CD14-positive monocyte (primary cell): ENCODE data around the gene PINK1. TPM values are rescaled to one million over a fixed set of nuclear protein-coding genes. Genes with fewer than 3 reads are reported as not detected.

Experiments
- DNase-seq, 3 donors: peaks; one replicate each; pipeline ENCODE4 v3.0.0-alpha.2; 2011 to 2022
- H2AFZ ChIP-seq: 2 replicates; pipeline ENCODE4 v1.6.0; 2012; ENCODE audit warnings: mild to moderate bottlenecking, low read depth, low read length, inconsistent platforms; ENCODE audit not compliant: insufficient read depth, poor library complexity, severe bottlenecking
- H3K27ac ChIP-seq, 2 donors: 1 replicate in 1 of 2; 2 replicates in 1 of 2; pipeline ENCODE4 v1.5.1; 2012 to 2013; ENCODE audit warnings: low read length in 2 of 2, control low read depth in 1 of 2, inconsistent platforms in 1 of 2, low read depth in 1 of 2, mild to moderate bottlenecking in 1 of 2
- H3K27me3 ChIP-seq, 2 donors: one replicate each; pipeline versions ENCODE4 v1.6.0 to v1.6.1; 2011 to 2013; ENCODE audit warnings: low read length in 2 of 2; ENCODE audit not compliant: control insufficient read depth in 2 of 2, insufficient read depth in 2 of 2
- H3K36me3 ChIP-seq, 2 donors: replicated peaks in 1 of 2; 1 replicate in 1 of 2; 2 replicates in 1 of 2; pipeline versions ENCODE4 v1.5.1 to v1.6.1; 2012 to 2013; ENCODE audit warnings: low read length in 2 of 2, control low read depth in 1 of 2, inconsistent platforms in 1 of 2, mild to moderate bottlenecking in 1 of 2; ENCODE audit not compliant: insufficient read depth in 2 of 2, control insufficient read depth in 1 of 2
- H3K4me1 ChIP-seq, 2 donors: 1 replicate in 1 of 2; 2 replicates in 1 of 2; pipeline versions ENCODE4 v1.5.1 to v1.6.1; 2012 to 2013; ENCODE audit warnings: low read length in 2 of 2, control low read depth in 1 of 2, inconsistent platforms in 1 of 2, mild to moderate bottlenecking in 1 of 2, moderate library complexity in 1 of 2; ENCODE audit not compliant: insufficient read depth in 2 of 2, control insufficient read depth in 1 of 2
- H3K4me2 ChIP-seq: replicated peaks from 2 replicates; pipeline ENCODE3; 2012; ENCODE audit warnings: low read length, moderate library complexity, mild to moderate bottlenecking; ENCODE audit not compliant: poor library complexity, severe bottlenecking; ENCODE audit errors: extremely low read depth
- H3K4me3 ChIP-seq, 3 experiments: fragments of 200-600 bp in 1 of 3; sonication (generic) in 1 of 3; replicated peaks in 1 of 3; 1 replicate in 2 of 3; 2 replicates in 1 of 3; pipeline ENCODE4 v1.5.1; 2011 to 2013; ENCODE audit warnings: low read length in 3 of 3, mild to moderate bottlenecking in 3 of 3, control low read depth in 2 of 3, low read depth in 2 of 3, inconsistent platforms in 1 of 3, moderate library complexity in 1 of 3
- H3K79me2 ChIP-seq: 2 replicates; pipeline ENCODE4 v1.6.0; 2012; ENCODE audit warnings: mild to moderate bottlenecking, control low read depth, inconsistent platforms, low read length, moderate library complexity; ENCODE audit not compliant: insufficient read depth
- H3K9ac ChIP-seq: 2 replicates; pipeline ENCODE4 v1.6.0; 2017; ENCODE audit warnings: low read length, mild to moderate bottlenecking; ENCODE audit not compliant: insufficient read depth, poor library complexity, severe bottlenecking
- H3K9me3 ChIP-seq, 2 donors: replicated peaks in 1 of 2; 1 replicate in 1 of 2; 2 replicates in 1 of 2; pipeline versions ENCODE4 v1.5.1 to v1.6.1; 2012 to 2013; ENCODE audit warnings: low read length in 2 of 2, control low read depth in 1 of 2; ENCODE audit not compliant: control insufficient read depth in 1 of 2, insufficient read depth in 1 of 2
- H4K20me1 ChIP-seq: 2 replicates; pipeline ENCODE4 v1.6.0; 2012; ENCODE audit warnings: mild to moderate bottlenecking, low read length, control low read depth, moderate library complexity; ENCODE audit not compliant: insufficient read depth
- H3K27ac Mint-ChIP-seq, 7 donors: one replicate each; pipeline ENCODE4 v1.8.0; 2020; ENCODE audit warnings: mild to moderate bottlenecking in 7 of 7, mixed read lengths in 7 of 7, moderate library complexity in 6 of 7, inconsistent platforms in 2 of 7
- H3K27me3 Mint-ChIP-seq, 3 donors: one replicate each; pipeline ENCODE4 v1.8.0; 2021 to 2022; ENCODE audit warnings: low read depth in 3 of 3, mild to moderate bottlenecking in 3 of 3, mixed read lengths in 3 of 3, moderate library complexity in 3 of 3, inconsistent platforms in 1 of 3
- H3K36me3 Mint-ChIP-seq, 2 donors: one replicate each; pipeline ENCODE4 v1.8.0; 2020; ENCODE audit warnings: mixed read lengths in 2 of 2, inconsistent platforms in 1 of 2, mild to moderate bottlenecking in 1 of 2
- H3K4me1 Mint-ChIP-seq: one replicate; pipeline ENCODE4 v1.8.0; 2020; ENCODE audit warnings: mild to moderate bottlenecking, mixed read lengths
- H3K4me3 Mint-ChIP-seq, 2 donors: one replicate each; pipeline ENCODE4 v1.8.0; 2020; ENCODE audit warnings: mild to moderate bottlenecking in 2 of 2, mixed read lengths in 2 of 2, moderate library complexity in 1 of 2
- H3K9me3 Mint-ChIP-seq, 7 donors: one replicate each; pipeline ENCODE4 v1.8.0; 2020 to 2022; ENCODE audit warnings: mixed read lengths in 7 of 7, mild to moderate bottlenecking in 6 of 7, moderate library complexity in 6 of 7, inconsistent platforms in 2 of 7
- WGBS: methylation state at CpG from one replicate; pipeline ENCODE4 v1.1.5; 2013; ENCODE audit warnings: missing lambda C conversion rate; ENCODE audit not compliant: insufficient coverage; 5-methylcytosine and 5-hydroxymethylcytosine counted together
- intact Hi-C, 2 donors: fragments of 100-400 bp; cut with micrococcal nuclease; formaldehyde crosslinking; loops; one replicate each; pipeline versions ENCODE4 v1.15.0 to v1.15.1; 2023
- polyA plus RNA-seq, 3 donors: library from polyadenylated mRNA; depleted of rRNA in 1 of 3; unstranded in 2 of 3; stranded (reverse) in 1 of 3; fragments of 300-500 nt in 2 of 3; fragments of >200 nt in 1 of 3; fragmentation: Illumina TruSeq in 2 of 3; gene quantifications; 1 replicate in 2 of 3; 2 replicates in 1 of 3; pipeline ENCODE4 v1.2.3, GENCODE V29; 2012 to 2021
- TF ChIP-seq, protein P1 (sequence below): fragments of 200-600 bp; IDR thresholded peaks from one replicate; pipeline ENCODE4 v1.8.0; 2022; ENCODE audit warnings: antibody characterized with exemption, mild to moderate bottlenecking

Gene PINK1
- polyA plus RNA-seq, 3 donors = 21.6 to 32.7 (median 24.0) TPM

DNA sequence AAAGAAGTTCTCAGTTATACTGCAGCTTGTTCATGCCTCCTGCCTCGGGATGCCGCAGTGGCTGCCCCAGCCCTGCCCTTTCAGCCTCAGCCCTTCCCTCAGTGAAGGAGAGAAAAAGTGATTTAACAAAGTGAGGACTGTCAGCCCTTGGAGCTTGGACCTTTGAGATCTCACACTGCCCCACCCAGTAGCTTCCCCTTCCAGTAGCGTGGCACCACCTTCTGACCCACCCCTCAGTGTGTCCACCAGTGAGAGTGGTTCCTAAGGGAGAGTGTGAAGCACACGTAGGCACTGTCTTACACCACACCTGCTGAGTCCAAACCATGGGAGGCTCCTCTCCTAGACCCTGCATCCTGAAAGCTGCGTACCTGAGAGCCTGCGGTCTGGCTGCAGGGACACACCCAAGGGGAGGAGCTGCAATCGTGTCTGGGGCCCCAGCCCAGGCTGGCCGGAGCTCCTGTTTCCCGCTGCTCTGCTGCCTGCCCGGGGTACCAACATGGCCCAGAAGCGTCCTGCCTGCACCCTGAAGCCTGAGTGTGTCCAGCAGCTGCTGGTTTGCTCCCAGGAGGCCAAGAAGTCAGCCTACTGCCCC, 44.5 kb upstream of the PINK1 start, which contains the start of gene CDA:
Gene CDA, plus strand, starts transcription at position 464 of the 592 bp plus-strand sequence. Its CDS starts 33 bp downstream, at position 497.
- H3K27me3 Mint-ChIP-seq = peaks cover 0 to 5% (median 1%) of the 10 kb centered on the region in 3 donors
- Histone ChIP-seq H3K9me3 (no peaks in the 10 kb centered on the region), H3K9ac (peak within 1 kb of the TSS; percentile 79), H3K4me1 (peaks cover 48 to 63% of the 10 kb centered on the region in 2 donors), H3K36me3 (peaks cover 12 to 27% of the 10 kb centered on the region in 2 donors), H3K4me3 (peak within 1 kb of the TSS; percentile 60 to 84 (median 79)), H4K20me1 (peaks cover 29% of the 10 kb centered on the region), H3K4me2 (peak within 1 kb of the TSS; percentile 75), H2AFZ (peak within 1 kb of the TSS; percentile 58), H3K27me3 (no peaks in the 10 kb centered on the region), H3K27ac (peak within 1 kb of the TSS; percentile 93 to 98), H3K79me2 (peaks cover 50% of the 10 kb centered on the region)
- intact Hi-C loops = no loop called here
- H3K9me3 Mint-ChIP-seq = peaks cover 0 to 3% (median 0%) of the 10 kb centered on the region in 7 donors
- H3K27ac Mint-ChIP-seq = peak within 1 kb of the TSS; percentile 95 to 99 (median 97)
- H3K4me1 Mint-ChIP-seq = peaks cover 70% of the 10 kb centered on the region
- peak within 1 kb of the TSS; percentile 91 for H3K4me3 Mint-ChIP-seq
- 7% methylated on average over 10 of the region's 11 CpGs for WGBS
- peak; percentile 60 to 73 (median 69) for DNase-seq
- H3K36me3 Mint-ChIP-seq = peaks cover 22 to 28% of the 10 kb centered on the region in 2 donors
- TF ChIP-seq, protein P1, sequence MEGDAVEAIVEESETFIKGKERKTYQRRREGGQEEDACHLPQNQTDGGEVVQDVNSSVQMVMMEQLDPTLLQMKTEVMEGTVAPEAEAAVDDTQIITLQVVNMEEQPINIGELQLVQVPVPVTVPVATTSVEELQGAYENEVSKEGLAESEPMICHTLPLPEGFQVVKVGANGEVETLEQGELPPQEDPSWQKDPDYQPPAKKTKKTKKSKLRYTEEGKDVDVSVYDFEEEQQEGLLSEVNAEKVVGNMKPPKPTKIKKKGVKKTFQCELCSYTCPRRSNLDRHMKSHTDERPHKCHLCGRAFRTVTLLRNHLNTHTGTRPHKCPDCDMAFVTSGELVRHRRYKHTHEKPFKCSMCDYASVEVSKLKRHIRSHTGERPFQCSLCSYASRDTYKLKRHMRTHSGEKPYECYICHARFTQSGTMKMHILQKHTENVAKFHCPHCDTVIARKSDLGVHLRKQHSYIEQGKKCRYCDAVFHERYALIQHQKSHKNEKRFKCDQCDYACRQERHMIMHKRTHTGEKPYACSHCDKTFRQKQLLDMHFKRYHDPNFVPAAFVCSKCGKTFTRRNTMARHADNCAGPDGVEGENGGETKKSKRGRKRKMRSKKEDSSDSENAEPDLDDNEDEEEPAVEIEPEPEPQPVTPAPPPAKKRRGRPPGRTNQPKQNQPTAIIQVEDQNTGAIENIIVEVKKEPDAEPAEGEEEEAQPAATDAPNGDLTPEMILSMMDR = no peak

DNA sequence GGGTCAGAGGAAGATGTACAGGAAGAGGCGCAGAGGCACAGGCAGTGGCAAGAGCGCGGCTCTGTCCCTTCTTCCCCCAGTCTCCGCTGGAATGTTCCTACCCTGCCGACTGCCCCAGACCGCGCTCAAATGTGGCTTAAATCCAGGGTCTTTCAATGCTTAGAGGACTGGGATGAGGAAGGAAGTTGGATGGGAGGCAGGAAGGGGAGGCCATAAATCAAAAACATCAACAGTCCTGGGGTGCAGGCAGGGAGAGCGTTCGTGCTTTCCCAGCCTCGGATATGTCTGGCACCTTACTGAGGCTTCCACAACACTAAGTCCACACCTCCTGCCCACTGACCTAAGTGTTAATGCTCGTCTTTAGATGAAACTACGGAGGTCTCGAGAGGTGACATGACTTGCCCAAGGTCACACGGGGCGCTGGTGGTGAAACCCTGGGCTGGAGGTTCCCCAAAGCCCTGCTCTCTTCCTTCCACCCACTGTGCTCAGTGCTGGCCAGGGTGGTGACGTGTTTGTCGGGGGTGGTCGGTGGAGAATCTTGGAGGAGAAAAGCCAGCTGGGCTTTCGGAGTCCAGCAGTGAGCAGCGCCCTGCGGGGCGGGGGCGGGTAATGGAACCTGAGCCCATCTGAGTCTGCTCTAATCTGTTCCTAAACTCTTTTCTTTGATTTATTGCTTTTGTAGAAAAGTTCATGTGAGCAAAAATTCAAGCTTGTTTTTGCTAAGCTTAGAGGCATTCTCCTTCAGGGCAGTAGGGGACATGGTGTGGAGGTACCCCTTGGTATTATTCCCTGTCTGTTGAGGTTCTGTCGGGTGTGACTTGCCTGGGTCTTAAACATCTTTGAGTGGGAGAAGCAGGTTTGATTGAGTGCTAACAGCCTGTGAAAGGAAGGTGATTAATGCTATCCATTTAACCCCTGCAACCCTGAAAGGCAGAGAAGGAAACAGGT, 43.7 kb upstream of the PINK1 start:
- Histone ChIP-seq H3K4me1 (peaks cover 48 to 63% of the 10 kb centered on the region in 2 donors), H3K4me3 (peak overlapping the region; percentile 60 to 84 (median 79)), H3K4me2 (peak overlapping the region; percentile 75), H3K36me3 (peaks cover 20 to 35% of the 10 kb centered on the region in 2 donors), H3K9me3 (no peaks in the 10 kb centered on the region), H3K27me3 (no peaks in the 10 kb centered on the region), H3K27ac (peak overlapping the region; percentile 93 to 98), H3K79me2 (peaks cover 59% of the 10 kb centered on the region), H4K20me1 (peaks cover 33% of the 10 kb centered on the region), H3K9ac (peak overlapping the region; percentile 79), H2AFZ (peak overlapping the region; percentile 58)
- DNase-seq = peak; percentile 77 to 88 (median 78)
- intact Hi-C loops = no loop called here
- Mint-ChIP-seq H3K4me3 (peak overlapping the region; percentile 91), H3K4me1 (peaks cover 76% of the 10 kb centered on the region), H3K27ac (peak overlapping the region; percentile 95 to 99 (median 97)), H3K9me3 (peaks cover 0 to 3% (median 0%) of the 10 kb centered on the region in 7 donors), H3K27me3 (peaks cover 0 to 4% (median 1%) of the 10 kb centered on the region in 3 donors), H3K36me3 (peaks cover 28 to 37% of the 10 kb centered on the region in 2 donors)
- TF ChIP-seq, protein P1 = no peak
- 4% methylated on average over 17 of the region's 24 CpGs for WGBS
